HCT116 (cell line): ENCODE measurements around the gene OPRD1. TPM values are rescaled to one million over a fixed set of nuclear protein-coding genes. Genes with fewer than 3 reads are reported as not detected.

Source experiments
- ATAC-seq: fragments of 200-7000 bp; cut with Tn5 transposase; 2 replicates; pipeline ENCODE4 v1.9.1; 2020; ENCODE audit warnings: mild to moderate bottlenecking, moderate library complexity
- BruUV-seq: library from RNA; stranded (reverse); fragments of 400-500 nt; replicated peaks from 2 replicates; lab custom pipeline; 2021; lab: Mats Ljungman, UMichigan
- CTCF ChIA-PET: fragments of 300-600 bp; sonication (Branson Sonifier 250); formaldehyde crosslinking; loops from one replicate; lab custom pipeline; 2021; ENCODE audit warnings: antibody characterized with exemption; lab: Charles Lee
- POLR2A ChIA-PET: fragments of 300-600, 350-600 bp; sonication (Branson Sonifier 250); formaldehyde crosslinking; loops from one replicate; lab custom pipeline; 2021; ENCODE audit warnings: antibody characterized with exemption; lab: Charles Lee
- RAD21 ChIA-PET, 2 experiments: fragments of 300-600 bp; sonication (Branson Sonifier 250); formaldehyde crosslinking; loops; one replicate each; lab custom pipeline; 2023; ENCODE audit warnings: low total read pairs in 2 of 2; ENCODE audit not compliant: uncharacterized antibody in 2 of 2, unreplicated experiment in 2 of 2, low non-redundant PET in 1 of 2; lab: Charles Lee
- DNase-seq: peaks from one replicate; pipeline ENCODE4 v3.0.0-alpha.2; 2010; ENCODE audit warnings: low read depth, low spot score
- H2AFZ ChIP-seq: fragments of 200-600 bp; shearing (Covaris generic), sonication (generic); 2 replicates; pipeline ENCODE4 v1.6.1; 2017; ENCODE audit warnings: low read depth, mixed run types, mixed read lengths, antibody characterized with exemption, low read length; ENCODE audit not compliant: poor library complexity, severe bottlenecking
- H3K27ac ChIP-seq: 2 replicates; pipeline ENCODE4 v1.5.1; 2012; ENCODE audit warnings: low read depth, low read length
- H3K27me3 ChIP-seq: fragments of 200-600 bp; sonication (generic); 2 replicates; pipeline ENCODE4 v1.6.1; 2016; ENCODE audit warnings: mixed run types, low read length, mixed read lengths; ENCODE audit not compliant: insufficient read depth
- H3K36me3 ChIP-seq, 2 experiments: fragments of 200-500 bp in 1 of 2; fragments of 200-600 bp in 1 of 2; sonication (Bioruptor generic) in 1 of 2; sonication (generic) in 1 of 2; 2 replicates each; pipeline versions ENCODE4 v1.5.1 to v1.6.1; 2014 to 2016; ENCODE audit warnings: low read length in 2 of 2, inconsistent platforms in 1 of 2, mixed read lengths in 1 of 2, mixed run types in 1 of 2; ENCODE audit not compliant: insufficient read depth in 2 of 2, control insufficient read depth in 1 of 2
- H3K4me1 ChIP-seq, 2 experiments: fragments of 200-600 bp in 1 of 2; sonication (generic) in 1 of 2; 2 replicates each; pipeline versions ENCODE4 v1.5.1 to v1.6.1; 2012 to 2017; ENCODE audit warnings: low read length in 2 of 2, inconsistent platforms in 1 of 2, mild to moderate bottlenecking in 1 of 2, mixed read lengths in 1 of 2, mixed run types in 1 of 2, moderate library complexity in 1 of 2; ENCODE audit not compliant: insufficient read depth in 2 of 2, control insufficient read depth in 1 of 2
- H3K4me2 ChIP-seq: fragments of 200-600 bp; sonication (generic); 2 replicates; pipeline ENCODE4 v1.6.1; 2017; ENCODE audit warnings: mixed run types, low read length, mixed read lengths
- H3K4me3 ChIP-seq, 2 experiments: fragments of 200-600 bp in 1 of 2; sonication (generic) in 1 of 2; replicated peaks in 1 of 2; 2 replicates each; pipeline ENCODE4 v1.5.1; 2011 to 2016; ENCODE audit warnings: low read length in 2 of 2, control low read depth in 1 of 2, low read depth in 1 of 2, mild to moderate bottlenecking in 1 of 2, mixed read lengths in 1 of 2, mixed run types in 1 of 2
- H3K79me2 ChIP-seq: fragments of 200-600 bp; sonication (generic); 2 replicates; pipeline ENCODE4 v1.6.1; 2017; ENCODE audit warnings: mild to moderate bottlenecking, mixed run types, low read length, moderate library complexity, mixed read lengths; ENCODE audit not compliant: insufficient read depth
- H3K9ac ChIP-seq: fragments of 200-600 bp; sonication (generic); 2 replicates; pipeline ENCODE4 v1.6.1; 2016; ENCODE audit warnings: low read length, mixed read lengths
- H3K9me2 ChIP-seq: fragments of 200-600 bp; sonication (generic), shearing (Covaris generic); 2 replicates; pipeline ENCODE4 v1.6.1; 2017; ENCODE audit warnings: mixed run types, mild to moderate bottlenecking, moderate library complexity; ENCODE audit not compliant: insufficient read depth
- H3K9me3 ChIP-seq, 2 experiments: fragments of 200-500 bp in 1 of 2; fragments of 200-600 bp in 1 of 2; sonication (Bioruptor generic) in 1 of 2; sonication (generic) in 1 of 2; 2 replicates each; pipeline ENCODE4 v1.6.1; 2014 to 2017; ENCODE audit warnings: low read length in 2 of 2, mixed read lengths in 2 of 2, inconsistent platforms in 1 of 2, low read depth in 1 of 2, mild to moderate bottlenecking in 1 of 2, mixed run types in 1 of 2, moderate library complexity in 1 of 2; ENCODE audit not compliant: control insufficient read depth in 1 of 2, insufficient read depth in 1 of 2
- H4K20me1 ChIP-seq: fragments of 200-600 bp; sonication (generic), shearing (Covaris generic); 2 replicates; pipeline ENCODE4 v1.6.1; 2017; ENCODE audit warnings: mixed run types, mild to moderate bottlenecking, moderate library complexity; ENCODE audit not compliant: insufficient read depth
- JUND ChIP-seq: IDR thresholded peaks from 2 replicates; pipeline ENCODE4 v1.6.1; 2012
- RAD21 ChIP-seq: IDR thresholded peaks from 2 replicates; pipeline ENCODE4 v1.6.1; 2012; ENCODE audit warnings: low read depth, mild to moderate bottlenecking
- YY1 ChIP-seq: IDR thresholded peaks from 2 replicates; pipeline ENCODE4 v1.6.1; 2011; ENCODE audit warnings: low read length, low read depth, moderate library complexity, mild to moderate bottlenecking; ENCODE audit not compliant: insufficient replicate concordance; ENCODE audit errors: extremely low read depth
- intact Hi-C: fragments of 100-400 bp; cut with micrococcal nuclease; formaldehyde crosslinking; loops from 2 replicates; pipeline ENCODE4 v1.10.0; 2022
- total RNA-seq: library from RNA; stranded (reverse); gene quantifications from one replicate; pipeline ENCODE4 v1.2.1, GENCODE V29; 2021; ENCODE audit not compliant: unreplicated experiment
- TF ChIP-seq, protein P1 (sequence below): IDR thresholded peaks from 2 replicates; pipeline ENCODE4 v1.6.1; 2012
- TF ChIP-seq, protein P2 (sequence below), 3 experiments: fragments of 200-600 bp in 1 of 3; sonication (generic) in 1 of 3; IDR thresholded peaks in 2 of 3; conservative IDR thresholded peaks in 1 of 3; 2 replicates each; pipeline ENCODE4 v1.5.1; 2012 to 2017; ENCODE audit warnings: low read depth in 2 of 3, low read length in 2 of 3, antibody characterized with exemption in 1 of 3, borderline replicate concordance in 1 of 3, control low read depth in 1 of 3, mild to moderate bottlenecking in 1 of 3, mixed read lengths in 1 of 3, mixed run types in 1 of 3, moderate library complexity in 1 of 3; ENCODE audit not compliant: insufficient read depth in 1 of 3

The OPRD1 gene
- total RNA-seq, 1 experiment from 2014 or later = not detected

DNA sequence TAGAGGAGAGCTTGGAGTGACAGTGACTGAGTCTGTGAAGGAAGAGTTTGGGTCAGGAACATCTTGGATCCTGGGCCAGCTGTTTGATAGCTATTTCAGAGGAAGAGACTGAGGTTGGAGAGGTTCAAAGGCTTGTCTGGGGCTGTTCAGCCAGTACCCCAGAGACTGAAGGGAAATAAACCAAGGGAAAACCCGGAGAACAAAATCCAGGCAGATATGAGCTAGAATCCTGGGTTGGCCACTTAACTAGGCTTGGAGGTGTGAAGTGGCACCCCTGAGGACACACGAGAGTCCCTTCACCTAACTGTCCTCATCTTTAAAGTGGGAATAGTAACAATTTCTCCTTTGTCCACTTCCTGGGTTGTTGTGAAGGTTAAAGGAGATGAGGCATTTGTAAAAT lies 79.3 kb downstream of the OPRD1 start:
- RAD21 ChIA-PET = interaction anchor here in 1 of 2 experiments (0.7 kb wide), 1 partner anchor 108 kb away, joined by 4 read pairs; no protein-coding TSS in a partner anchor
- Histone ChIP-seq H3K27me3 (no peaks in the 10 kb centered on the region), H4K20me1 (no peaks in the 10 kb centered on the region), H3K9me3 (no peaks in the 10 kb centered on the region), H3K36me3 (no peaks in the 10 kb centered on the region), H3K4me3 (no peak overlapping the region), H3K4me1 (peaks cover 4 to 20% of the 10 kb centered on the region in 2 experiments; a peak in 3 of 4 replicates), H3K4me2 (no peak overlapping the region), H3K9ac (no peak overlapping the region), H3K79me2 (peaks cover 5% of the 10 kb centered on the region; the same call in 1 of the 2 replicates), H3K9me2 (no peaks in the 10 kb centered on the region)
- ATAC-seq = no peak
- intact Hi-C loops = no loop called here
- BruUV-seq = no TSS peak
- CTCF ChIA-PET = interaction anchor here (1.1 to 1.3 kb wide), 3 partner anchors 9 to 142 kb away, joined by 3 to 4 read pairs (median 3); no protein-coding TSS in a partner anchor
- POLR2A ChIA-PET = no interaction called here
- no peak for DNase-seq
- TF ChIP-seq, protein P1, sequence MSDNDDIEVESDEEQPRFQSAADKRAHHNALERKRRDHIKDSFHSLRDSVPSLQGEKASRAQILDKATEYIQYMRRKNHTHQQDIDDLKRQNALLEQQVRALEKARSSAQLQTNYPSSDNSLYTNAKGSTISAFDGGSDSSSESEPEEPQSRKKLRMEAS = no peak
- TF ChIP-seq YY1 = no peak
- TF ChIP-seq, protein P2, sequence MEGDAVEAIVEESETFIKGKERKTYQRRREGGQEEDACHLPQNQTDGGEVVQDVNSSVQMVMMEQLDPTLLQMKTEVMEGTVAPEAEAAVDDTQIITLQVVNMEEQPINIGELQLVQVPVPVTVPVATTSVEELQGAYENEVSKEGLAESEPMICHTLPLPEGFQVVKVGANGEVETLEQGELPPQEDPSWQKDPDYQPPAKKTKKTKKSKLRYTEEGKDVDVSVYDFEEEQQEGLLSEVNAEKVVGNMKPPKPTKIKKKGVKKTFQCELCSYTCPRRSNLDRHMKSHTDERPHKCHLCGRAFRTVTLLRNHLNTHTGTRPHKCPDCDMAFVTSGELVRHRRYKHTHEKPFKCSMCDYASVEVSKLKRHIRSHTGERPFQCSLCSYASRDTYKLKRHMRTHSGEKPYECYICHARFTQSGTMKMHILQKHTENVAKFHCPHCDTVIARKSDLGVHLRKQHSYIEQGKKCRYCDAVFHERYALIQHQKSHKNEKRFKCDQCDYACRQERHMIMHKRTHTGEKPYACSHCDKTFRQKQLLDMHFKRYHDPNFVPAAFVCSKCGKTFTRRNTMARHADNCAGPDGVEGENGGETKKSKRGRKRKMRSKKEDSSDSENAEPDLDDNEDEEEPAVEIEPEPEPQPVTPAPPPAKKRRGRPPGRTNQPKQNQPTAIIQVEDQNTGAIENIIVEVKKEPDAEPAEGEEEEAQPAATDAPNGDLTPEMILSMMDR (IDR thresholded peaks at IDR 0.05 in 2 of 3, conservative IDR thresholded peaks at IDR 0.05 in 1 of 3; ENCODE audit: borderline replicate concordance in 1 of 3, insufficient read depth in 1 of 3, low read depth in 2 of 3, low read length in 2 of 3) = no peak
- TF ChIP-seq, all 23 proteins: peak for 0
- no peak overlapping the region for H2AFZ ChIP-seq
- H3K27ac ChIP-seq = no peak overlapping the region

DNA sequence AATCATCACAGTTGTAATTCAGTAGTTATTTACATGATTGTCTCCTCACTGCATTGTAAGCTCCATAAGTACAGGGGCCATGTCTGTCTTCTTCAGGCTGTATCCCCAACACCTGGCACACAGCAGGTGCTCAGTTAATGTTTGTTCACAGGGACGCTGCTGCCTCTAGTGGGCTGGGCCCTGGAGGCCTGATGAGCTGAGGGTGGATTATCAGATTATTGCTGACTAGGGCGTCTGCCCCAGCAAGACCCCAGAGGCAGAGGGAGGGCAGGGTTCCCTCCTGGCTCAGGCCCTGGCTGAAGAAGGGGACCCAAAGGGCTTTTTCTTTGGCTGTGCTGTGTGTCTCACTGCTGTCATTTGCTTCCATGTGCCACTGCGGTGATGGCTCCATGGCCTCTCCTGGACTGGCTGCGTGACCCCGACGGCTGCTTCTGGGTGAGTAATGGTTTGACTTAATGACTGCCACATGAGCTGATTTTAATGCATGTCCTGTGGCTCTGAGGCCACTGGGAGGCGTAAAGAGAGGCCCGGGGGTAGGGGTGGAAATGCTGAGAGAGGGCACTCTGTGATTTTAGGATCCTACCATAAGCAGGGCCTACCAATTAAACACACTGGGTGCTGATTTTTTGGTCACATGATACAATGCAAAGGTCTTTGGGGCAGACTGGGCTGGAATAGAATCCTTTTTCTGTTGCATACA lies 81.6 kb downstream of the OPRD1 start:
- Histone ChIP-seq H3K27me3 (no peaks in the 10 kb centered on the region), H3K4me3 (no peak overlapping the region), H3K79me2 (no peaks in the 10 kb centered on the region), H2AFZ (no peak overlapping the region), H3K9me2 (no peaks in the 10 kb centered on the region), H3K4me1 (peaks cover 4 to 5% of the 10 kb centered on the region in 2 experiments; a peak in 2 of 4 replicates), H3K4me2 (no peak overlapping the region), H3K9ac (no peak overlapping the region), H3K27ac (no peak overlapping the region), H4K20me1 (no peaks in the 10 kb centered on the region), H3K9me3 (no peaks in the 10 kb centered on the region), H3K36me3 (no peaks in the 10 kb centered on the region)
- ATAC-seq (peak; percentile 75), DNase-seq (no peak)
- BruUV-seq = no TSS peak
- TF ChIP-seq, protein P2 (IDR thresholded peaks at IDR 0.05 in 2 of 3, conservative IDR thresholded peaks at IDR 0.05 in 1 of 3; ENCODE audit: borderline replicate concordance in 1 of 3, insufficient read depth in 1 of 3, low read depth in 2 of 3, low read length in 2 of 3) = peak; percentile 51 to 60 (median 59)
- TF ChIP-seq JUND (no peak), RAD21 (peak; percentile 56)
- POLR2A ChIA-PET = no interaction called here
- RAD21 ChIA-PET = interaction anchor here in 1 of 2 experiments (0.9 to 1.4 kb wide), 2 partner anchors 8 to 140 kb away, joined by 4 to 7 read pairs; no protein-coding TSS in a partner anchor
- CTCF ChIA-PET = interaction anchor here (0.5 to 2.6 kb wide), 10 partner anchors 9 to 309 kb away, joined by 3 to 28 read pairs (median 3); partner anchors contain the start of gene EPB41
- intact Hi-C loops = no loop called here
